ENCODE data around the gene EQTN. TPM values are rescaled to one million over a fixed set of nuclear protein-coding genes. Genes with fewer than 3 reads are reported as not detected.

The EQTN gene
- total and polyA plus RNA-seq, 11 donors: not detected

DNA sequence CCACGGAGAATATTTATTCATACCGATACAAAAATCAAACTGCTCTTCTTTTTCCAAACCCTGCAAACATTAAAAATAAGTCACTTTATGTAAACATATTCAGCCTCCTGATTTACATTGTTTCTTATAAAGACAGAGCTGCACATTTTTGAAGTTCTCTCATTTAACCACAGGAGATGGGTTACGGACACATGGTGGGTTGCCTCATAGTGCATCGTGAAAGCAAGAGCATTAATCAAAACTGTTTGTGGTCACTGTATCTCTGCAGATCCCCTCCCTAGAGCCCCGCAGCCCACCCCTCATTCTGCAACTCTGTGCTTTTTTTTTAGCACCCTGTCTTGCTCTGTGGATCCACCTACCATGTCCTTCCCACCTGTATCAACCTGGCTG lies 43.3 kb upstream of the EQTN start:
- no peaks in the 10 kb centered on the region for H3K36me3 ChIP-seq
- no peak for DNase-seq
- no peak overlapping the region for H3K4me3 ChIP-seq
- WGBS, 4 donors: 83 to 93% (median 87%) methylated on average over 5 of the region's 5 CpGs
- H3K9me3 ChIP-seq: no peaks in the 10 kb centered on the region
- no peaks in the 10 kb centered on the region for H3K27me3 ChIP-seq
- intact Hi-C loops (cut with DNase I): loop anchor here in 1 of 10 donors (5.0 kb wide), 1 partner anchor 52 kb away; no protein-coding TSS in a partner anchor
- H3K4me1 ChIP-seq: peaks cover 0 to 47% (median 16%) of the 10 kb centered on the region in 12 donors
- no peak overlapping the region for H3K27ac ChIP-seq
- TF ChIP-seq CTCF (IDR thresholded peaks at IDR 0.05): no peak
- no peak for TF ChIP-seq POLR2A (IDR thresholded peaks at IDR 0.05)
- no peak for ATAC-seq

DNA sequence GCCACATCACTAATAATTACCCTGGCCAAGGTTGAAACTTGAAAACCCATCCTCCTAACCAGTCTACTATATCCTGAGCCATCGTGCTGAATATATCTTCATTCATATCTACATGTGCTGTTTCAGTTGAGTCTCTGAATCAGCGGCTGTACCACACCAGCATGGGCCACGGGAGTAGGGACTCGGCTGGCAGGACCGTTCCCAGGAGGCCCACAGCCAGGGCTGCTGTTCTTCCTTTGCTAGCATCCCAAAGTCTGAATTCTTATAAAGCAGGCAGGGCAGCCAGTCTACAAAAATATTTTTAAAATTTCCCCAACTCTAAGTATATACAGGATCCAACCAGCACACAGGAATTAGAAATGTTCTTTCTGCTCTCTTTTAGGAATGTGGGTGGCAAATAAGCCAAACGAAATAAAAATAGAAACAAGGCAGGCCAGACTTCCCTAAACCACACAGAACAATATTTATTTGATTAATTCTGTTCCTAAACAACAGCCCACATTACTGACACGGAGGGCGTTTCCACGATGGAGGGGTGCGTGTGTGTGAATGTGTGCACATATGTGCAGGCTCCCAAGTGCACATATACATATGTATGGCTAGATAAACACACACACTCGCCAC lies 42.8 kb upstream of the EQTN start:
- intact Hi-C loops (cut with DNase I): loop anchor here in 3 of 10 donors (2.0 to 5.0 kb wide), 4 partner anchors 53 to 208 kb away; partner anchors contain the start of gene MOB3B (in 2 of the 3)
- 64 to 81% (median 67%) methylated on average over 11 of the region's 11 CpGs for WGBS, 4 donors
- DNase-seq (no peak), ATAC-seq (peak in 1 of 4 donors; percentile 19)
- Histone ChIP-seq H3K9me3 (no peaks in the 10 kb centered on the region), H3K4me3 (no peak overlapping the region), H3K36me3 (no peaks in the 10 kb centered on the region), H3K27me3 (no peaks in the 10 kb centered on the region), H3K27ac (peak overlapping the region in 1 of 12 donors; percentile 22), H3K4me1 (peaks cover 0 to 47% (median 16%) of the 10 kb centered on the region in 12 donors)
- TF ChIP-seq POLR2A (IDR thresholded peaks at IDR 0.05) (no peak), CTCF (IDR thresholded peaks at IDR 0.05) (no peak)

DNA sequence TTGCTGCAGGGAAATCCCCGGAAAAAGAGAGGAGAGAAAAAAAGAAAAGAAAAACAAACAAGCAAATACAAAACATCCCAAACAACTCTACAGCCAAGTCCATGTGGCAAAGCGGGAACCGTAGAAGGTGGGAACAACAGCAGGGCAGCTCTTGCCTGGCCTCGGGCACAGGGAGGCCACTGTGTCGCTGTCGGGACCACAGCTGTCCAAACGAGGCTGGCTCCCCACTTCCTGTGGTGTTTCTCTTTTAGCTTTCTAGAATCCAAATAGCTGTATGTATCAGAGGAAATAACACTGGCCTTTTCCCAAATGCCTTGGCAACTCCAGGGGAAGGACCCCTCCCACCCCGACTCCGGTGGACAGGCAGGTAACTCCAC lies 41.6 kb upstream of the EQTN start:
- no peak for TF ChIP-seq CTCF (IDR thresholded peaks at IDR 0.05)
- TF ChIP-seq POLR2A (IDR thresholded peaks at IDR 0.05): no peak
- Histone ChIP-seq H3K4me1 (peaks cover 0 to 49% (median 17%) of the 10 kb centered on the region in 12 donors), H3K9me3 (no peaks in the 10 kb centered on the region), H3K27ac (peak overlapping the region in 3 of 12 donors; percentile 11 to 35 (median 29)), H3K36me3 (no peaks in the 10 kb centered on the region), H3K4me3 (no peak overlapping the region), H3K27me3 (no peaks in the 10 kb centered on the region)
- ATAC-seq (peak in 3 of 4 donors; percentile 8 to 17 (median 15)), DNase-seq (no peak)
- intact Hi-C loops (cut with DNase I): loop anchor here in 2 of 10 donors (2.0 to 5.0 kb wide), 3 partner anchors 189 to 209 kb away; partner anchors contain the start of gene MOB3B (in 2 of the 2)
- 45 to 64% (median 50%) methylated on average over 7 to 9 of the region's 9 CpGs for WGBS, 4 donors

DNA sequence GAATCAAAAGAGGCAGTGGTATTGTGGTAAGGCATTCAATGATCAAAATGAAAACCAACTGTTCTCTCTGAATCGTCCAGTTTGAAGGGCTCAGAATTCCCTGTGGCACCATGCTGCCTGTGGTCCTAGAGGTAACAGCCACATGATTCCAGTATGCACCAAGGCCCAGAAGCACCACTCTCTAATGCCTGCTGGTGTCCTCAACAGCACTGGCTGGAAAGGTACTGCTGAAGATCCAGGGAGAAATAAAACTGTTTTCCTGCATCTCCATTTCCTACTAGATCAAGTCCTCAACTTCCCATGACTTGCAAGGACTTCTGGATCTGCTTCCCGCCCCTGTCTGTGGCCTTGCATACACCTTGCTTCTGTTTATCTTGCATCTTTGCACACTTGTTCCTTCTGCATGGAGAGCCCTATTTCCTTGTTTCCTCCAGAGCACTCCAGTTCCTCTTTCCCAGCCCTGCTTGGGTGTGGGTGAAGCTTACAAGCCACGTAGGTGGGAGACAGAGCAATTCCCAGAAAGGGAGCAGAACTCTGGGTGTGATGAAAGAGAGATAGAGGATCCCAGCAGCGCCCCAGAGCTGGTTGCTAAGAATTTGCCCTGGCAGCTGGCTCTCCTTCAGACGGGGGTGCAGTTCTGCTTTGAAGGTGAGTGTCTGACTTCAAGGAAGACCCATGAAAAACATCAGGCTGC lies 41.0 kb upstream of the EQTN start:
- Histone ChIP-seq H3K9me3 (no peaks in the 10 kb centered on the region), H3K27me3 (no peaks in the 10 kb centered on the region), H3K27ac (peak overlapping the region in 2 of 12 donors; percentile 29 to 35), H3K4me3 (no peak overlapping the region), H3K4me1 (peaks cover 0 to 53% (median 20%) of the 10 kb centered on the region in 12 donors), H3K36me3 (no peaks in the 10 kb centered on the region)
- no peak for TF ChIP-seq POLR2A (IDR thresholded peaks at IDR 0.05)
- no peak for TF ChIP-seq CTCF (IDR thresholded peaks at IDR 0.05)
- 62 to 69% (median 66%) methylated on average over 5 of the region's 5 CpGs for WGBS, 4 donors
- ATAC-seq: peak in 3 of 4 donors; percentile 23 to 47 (median 31)
- peak in 1 of 5 donors; percentile 30 for DNase-seq
- intact Hi-C loops (cut with DNase I): loop anchor here in 2 of 10 donors (2.0 to 5.0 kb wide), 3 partner anchors 189 to 209 kb away; partner anchors contain the start of gene MOB3B (in 2 of the 2)

Data from heart left ventricle (tissue), 16 donors.